NB4 (cell line): ENCODE results near the gene UNC13B.

ENCODE experiments used
- DNase-seq: peaks from one replicate; pipeline ENCODE4 v3.0.0; 2010; ENCODE audit warnings: low read depth
- H3K4me3 ChIP-seq: one replicate; pipeline ENCODE4 v1.5.1; 2011; ENCODE audit warnings: mild to moderate bottlenecking, low read depth, low read length, moderate library complexity
- MYC ChIP-seq: IDR thresholded peaks from 2 replicates; pipeline ENCODE4 v1.6.1; 2011; ENCODE audit warnings: low read depth, low read length
- POLR2A ChIP-seq: IDR thresholded peaks from 2 replicates; pipeline ENCODE4 v1.6.1; 2011; ENCODE audit warnings: mild to moderate bottlenecking; ENCODE audit not compliant: insufficient read length; ENCODE audit errors: extremely low read depth
- TF ChIP-seq, protein P1 (sequence below): IDR thresholded peaks from 2 replicates; pipeline ENCODE4 v1.6.1; 2011; ENCODE audit warnings: low read depth, low read length
- TF ChIP-seq, protein P2 (sequence below): IDR thresholded peaks from one replicate; pipeline ENCODE4 v1.5.1; 2012; ENCODE audit warnings: low read depth, low read length

Gene UNC13B

DNA sequence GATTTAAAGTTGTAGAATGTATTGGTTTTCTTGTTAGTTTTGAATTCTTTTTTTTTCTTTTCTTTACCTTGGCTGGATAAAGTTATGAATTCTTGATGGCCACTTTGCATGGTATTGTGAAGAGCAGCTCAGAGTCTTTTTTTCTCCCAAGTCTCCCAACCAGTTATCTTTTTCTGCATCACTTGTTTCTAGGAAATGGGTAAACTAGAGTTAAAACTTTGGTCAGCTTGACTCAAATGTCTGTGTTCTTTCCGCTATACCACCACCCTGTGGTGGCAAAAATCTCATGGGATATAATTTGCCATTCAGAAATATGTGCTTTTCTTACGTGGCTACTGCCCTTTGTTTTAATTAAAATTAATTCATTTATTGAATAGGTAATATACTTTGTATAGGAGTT, 113.2 kb downstream of the UNC13B start:
- TF ChIP-seq POLR2A (no peak), MYC (no peak)
- TF ChIP-seq, protein P1, sequence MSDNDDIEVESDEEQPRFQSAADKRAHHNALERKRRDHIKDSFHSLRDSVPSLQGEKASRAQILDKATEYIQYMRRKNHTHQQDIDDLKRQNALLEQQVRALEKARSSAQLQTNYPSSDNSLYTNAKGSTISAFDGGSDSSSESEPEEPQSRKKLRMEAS = no peak
- TF ChIP-seq, protein P2, sequence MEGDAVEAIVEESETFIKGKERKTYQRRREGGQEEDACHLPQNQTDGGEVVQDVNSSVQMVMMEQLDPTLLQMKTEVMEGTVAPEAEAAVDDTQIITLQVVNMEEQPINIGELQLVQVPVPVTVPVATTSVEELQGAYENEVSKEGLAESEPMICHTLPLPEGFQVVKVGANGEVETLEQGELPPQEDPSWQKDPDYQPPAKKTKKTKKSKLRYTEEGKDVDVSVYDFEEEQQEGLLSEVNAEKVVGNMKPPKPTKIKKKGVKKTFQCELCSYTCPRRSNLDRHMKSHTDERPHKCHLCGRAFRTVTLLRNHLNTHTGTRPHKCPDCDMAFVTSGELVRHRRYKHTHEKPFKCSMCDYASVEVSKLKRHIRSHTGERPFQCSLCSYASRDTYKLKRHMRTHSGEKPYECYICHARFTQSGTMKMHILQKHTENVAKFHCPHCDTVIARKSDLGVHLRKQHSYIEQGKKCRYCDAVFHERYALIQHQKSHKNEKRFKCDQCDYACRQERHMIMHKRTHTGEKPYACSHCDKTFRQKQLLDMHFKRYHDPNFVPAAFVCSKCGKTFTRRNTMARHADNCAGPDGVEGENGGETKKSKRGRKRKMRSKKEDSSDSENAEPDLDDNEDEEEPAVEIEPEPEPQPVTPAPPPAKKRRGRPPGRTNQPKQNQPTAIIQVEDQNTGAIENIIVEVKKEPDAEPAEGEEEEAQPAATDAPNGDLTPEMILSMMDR = no peak
- no peak for DNase-seq

DNA sequence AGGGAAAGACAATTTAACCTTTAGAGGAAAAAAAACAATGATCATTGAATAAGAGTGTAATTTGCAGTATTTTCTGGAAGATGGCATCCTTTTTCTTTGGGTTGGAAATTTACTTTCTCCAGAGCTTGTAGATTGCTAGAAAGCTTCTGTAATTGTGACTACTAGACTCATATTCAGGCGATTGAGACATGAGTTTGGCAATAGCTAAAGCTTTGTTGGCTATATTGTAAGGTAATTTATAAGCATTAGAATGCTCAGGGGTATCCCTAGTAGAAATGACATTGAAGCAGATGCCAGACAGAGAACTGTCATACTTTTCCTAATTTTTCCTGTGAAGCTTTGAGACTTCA, 115.3 kb downstream of the UNC13B start:
- TF ChIP-seq POLR2A (no peak), MYC (no peak)
- TF ChIP-seq, protein P1 = no peak
- TF ChIP-seq, protein P2 = no peak
- DNase-seq = no peak

More for the DNA sequence above, 113.2 kb downstream of the UNC13B start:
- H3K4me3 ChIP-seq = no peak overlapping the region

DNA sequence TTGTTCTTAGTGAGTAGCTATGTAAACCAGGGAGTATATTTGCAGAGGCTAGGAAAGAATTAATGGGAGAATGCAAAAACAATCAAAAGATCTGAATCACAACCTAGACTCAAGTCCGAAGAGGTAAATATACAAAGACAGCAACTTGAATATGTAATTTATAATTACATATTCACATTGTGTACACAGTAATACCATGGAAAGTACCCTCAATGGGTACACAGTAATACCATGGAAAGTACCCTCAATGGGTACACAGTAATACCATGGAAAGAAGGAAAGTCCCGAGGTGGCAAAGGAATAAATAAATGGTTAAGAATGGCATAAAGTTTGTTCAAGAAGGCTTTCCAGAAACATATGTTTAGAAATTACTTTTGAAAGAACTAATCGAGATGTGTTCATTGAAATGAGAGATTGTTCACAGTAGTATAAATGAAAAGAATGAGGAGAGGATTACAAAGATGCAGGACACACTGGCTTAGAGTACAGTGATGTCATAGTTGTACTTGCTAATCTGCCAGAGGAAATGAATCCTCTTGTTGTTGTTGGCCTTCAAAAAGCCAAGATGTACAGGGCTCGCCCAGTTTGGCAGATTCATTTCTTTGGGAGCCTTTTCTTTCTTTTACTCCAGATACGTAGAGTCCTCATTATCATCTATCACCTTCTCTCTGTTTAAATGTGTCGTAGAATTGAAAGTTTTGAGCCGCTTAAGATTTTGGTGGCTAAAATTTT, 116.0 kb downstream of the UNC13B start:
- TF ChIP-seq POLR2A (no peak), MYC (no peak)
- TF ChIP-seq, protein P1 = no peak
- TF ChIP-seq, protein P2 = no peak
- no peak for DNase-seq
- H3K4me3 ChIP-seq = no peak overlapping the region

More for the DNA sequence above, 115.3 kb downstream of the UNC13B start:
- no peak overlapping the region for H3K4me3 ChIP-seq

DNA sequence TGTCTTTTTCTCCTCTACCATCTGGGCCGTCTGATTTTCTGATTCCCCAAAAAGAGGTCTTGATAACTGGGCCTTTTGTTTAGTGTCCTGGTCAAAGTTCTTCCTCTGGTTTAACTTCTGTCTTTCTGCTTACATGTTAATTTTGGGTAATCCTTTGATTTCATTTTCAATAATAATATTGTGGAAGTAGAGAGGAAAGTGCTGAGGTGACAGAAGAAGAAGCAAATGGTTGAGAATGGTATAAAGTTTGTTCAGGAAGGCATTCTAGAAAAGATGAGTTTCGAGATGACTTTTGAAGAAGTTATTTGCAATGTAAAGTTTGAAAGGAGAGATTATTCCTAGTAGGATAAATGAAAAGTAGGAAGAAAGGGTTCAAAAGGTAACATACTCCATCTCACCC, 118.1 kb downstream of the UNC13B start:
- H3K4me3 ChIP-seq = no peak overlapping the region
- DNase-seq = no peak
- TF ChIP-seq, protein P2 = no peak
- TF ChIP-seq, protein P1 = no peak
- TF ChIP-seq POLR2A (no peak), MYC (no peak)

DNA sequence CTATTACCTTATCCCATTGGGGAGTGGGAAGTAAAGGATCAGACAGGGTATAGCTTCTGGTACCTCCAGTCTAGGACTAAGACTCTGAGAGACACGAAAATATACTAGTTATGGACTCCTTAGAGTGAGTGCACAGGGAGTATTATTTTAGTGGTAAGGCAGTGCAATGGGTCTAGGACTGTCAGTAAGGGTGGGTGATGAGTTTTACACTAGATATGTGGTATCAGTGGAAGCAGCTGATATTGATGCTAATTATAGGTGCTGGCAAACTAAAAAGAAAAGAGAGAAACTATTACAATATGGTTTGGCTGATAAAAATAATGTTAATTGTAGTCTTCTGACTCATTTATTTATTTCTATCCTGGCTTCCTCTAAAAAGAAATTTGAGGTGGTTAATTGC, 118.6 kb downstream of the UNC13B start:
- H3K4me3 ChIP-seq = no peak overlapping the region
- DNase-seq = no peak
- no peak for TF ChIP-seq POLR2A
- TF ChIP-seq, protein P2 = no peak
- TF ChIP-seq, protein P1 = no peak
- no peak for TF ChIP-seq MYC
